Stomach (tissue), 4 donors: Measurements from ENCODE around the gene GUCY1A2.

Source experiments
- POLR2A ChIP-seq, 4 donors: fragments of 450-650 bp; IDR thresholded peaks; one replicate each; pipeline ENCODE4 v1.6.1; 2016; ENCODE audit warnings: antibody characterized with exemption in 4 of 4, control low read depth in 2 of 4, mild to moderate bottlenecking in 1 of 4, moderate library complexity in 1 of 4
- POLR2AphosphoS5 ChIP-seq, 3 donors: sonication (generic); formaldehyde crosslinking; IDR thresholded peaks; one replicate each; pipeline ENCODE4 v1.6.1; 2016; ENCODE audit warnings: antibody characterized with exemption in 3 of 3
- TF ChIP-seq, protein P1 (sequence below), 7 experiments: fragments of 450-650 bp in 4 of 7; fragments of 200-600 bp in 3 of 7; sonication (generic) in 3 of 7; IDR thresholded peaks; one replicate each; pipeline ENCODE4 v1.5.1; 2016 to 2019; ENCODE audit warnings: antibody characterized with exemption in 7 of 7, control low read depth in 2 of 7, mild to moderate bottlenecking in 1 of 7

DNA sequence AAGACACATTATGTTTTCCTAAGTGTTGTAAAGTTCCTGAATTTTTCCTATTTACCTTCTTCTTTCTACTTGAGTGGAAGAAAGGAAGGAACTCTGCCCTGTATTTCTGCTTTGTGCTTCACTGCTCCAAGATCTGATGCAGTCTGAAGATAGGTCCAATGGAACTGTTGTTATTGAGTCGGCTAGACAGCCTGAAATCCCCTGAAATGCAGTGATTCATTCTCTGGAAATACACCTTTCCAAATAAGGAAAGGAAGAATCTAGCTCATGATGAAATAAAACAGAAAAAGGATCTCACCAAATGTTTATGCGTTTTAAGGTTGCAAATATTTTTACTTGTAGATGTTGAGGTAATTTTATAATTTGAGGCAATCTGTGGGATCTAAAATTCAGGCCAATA, 322.8 kb downstream of the GUCY1A2 start:
- TF ChIP-seq, protein P1, sequence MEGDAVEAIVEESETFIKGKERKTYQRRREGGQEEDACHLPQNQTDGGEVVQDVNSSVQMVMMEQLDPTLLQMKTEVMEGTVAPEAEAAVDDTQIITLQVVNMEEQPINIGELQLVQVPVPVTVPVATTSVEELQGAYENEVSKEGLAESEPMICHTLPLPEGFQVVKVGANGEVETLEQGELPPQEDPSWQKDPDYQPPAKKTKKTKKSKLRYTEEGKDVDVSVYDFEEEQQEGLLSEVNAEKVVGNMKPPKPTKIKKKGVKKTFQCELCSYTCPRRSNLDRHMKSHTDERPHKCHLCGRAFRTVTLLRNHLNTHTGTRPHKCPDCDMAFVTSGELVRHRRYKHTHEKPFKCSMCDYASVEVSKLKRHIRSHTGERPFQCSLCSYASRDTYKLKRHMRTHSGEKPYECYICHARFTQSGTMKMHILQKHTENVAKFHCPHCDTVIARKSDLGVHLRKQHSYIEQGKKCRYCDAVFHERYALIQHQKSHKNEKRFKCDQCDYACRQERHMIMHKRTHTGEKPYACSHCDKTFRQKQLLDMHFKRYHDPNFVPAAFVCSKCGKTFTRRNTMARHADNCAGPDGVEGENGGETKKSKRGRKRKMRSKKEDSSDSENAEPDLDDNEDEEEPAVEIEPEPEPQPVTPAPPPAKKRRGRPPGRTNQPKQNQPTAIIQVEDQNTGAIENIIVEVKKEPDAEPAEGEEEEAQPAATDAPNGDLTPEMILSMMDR (IDR thresholded peaks at IDR 0.05), result no peak
- TF ChIP-seq POLR2AphosphoS5 (IDR thresholded peaks at IDR 0.05) (no peak), POLR2A (IDR thresholded peaks at IDR 0.05) (no peak)
